Activated CD4-positive, CD25-positive, alpha-beta regulatory T cell treated with anti-CD3 and anti-CD28 coated beads, Interleukin-2, amount 50 U/mL, for 16 hours (primary cell): ENCODE data around the gene GPA33.

ENCODE experiments used
- DNase-seq: peaks from one replicate; pipeline ENCODE4 v3.0.0-alpha.2; 2020; ENCODE audit warnings: low read depth, low spot score

The GPA33 gene, protein sequence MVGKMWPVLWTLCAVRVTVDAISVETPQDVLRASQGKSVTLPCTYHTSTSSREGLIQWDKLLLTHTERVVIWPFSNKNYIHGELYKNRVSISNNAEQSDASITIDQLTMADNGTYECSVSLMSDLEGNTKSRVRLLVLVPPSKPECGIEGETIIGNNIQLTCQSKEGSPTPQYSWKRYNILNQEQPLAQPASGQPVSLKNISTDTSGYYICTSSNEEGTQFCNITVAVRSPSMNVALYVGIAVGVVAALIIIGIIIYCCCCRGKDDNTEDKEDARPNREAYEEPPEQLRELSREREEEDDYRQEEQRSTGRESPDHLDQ

DNA sequence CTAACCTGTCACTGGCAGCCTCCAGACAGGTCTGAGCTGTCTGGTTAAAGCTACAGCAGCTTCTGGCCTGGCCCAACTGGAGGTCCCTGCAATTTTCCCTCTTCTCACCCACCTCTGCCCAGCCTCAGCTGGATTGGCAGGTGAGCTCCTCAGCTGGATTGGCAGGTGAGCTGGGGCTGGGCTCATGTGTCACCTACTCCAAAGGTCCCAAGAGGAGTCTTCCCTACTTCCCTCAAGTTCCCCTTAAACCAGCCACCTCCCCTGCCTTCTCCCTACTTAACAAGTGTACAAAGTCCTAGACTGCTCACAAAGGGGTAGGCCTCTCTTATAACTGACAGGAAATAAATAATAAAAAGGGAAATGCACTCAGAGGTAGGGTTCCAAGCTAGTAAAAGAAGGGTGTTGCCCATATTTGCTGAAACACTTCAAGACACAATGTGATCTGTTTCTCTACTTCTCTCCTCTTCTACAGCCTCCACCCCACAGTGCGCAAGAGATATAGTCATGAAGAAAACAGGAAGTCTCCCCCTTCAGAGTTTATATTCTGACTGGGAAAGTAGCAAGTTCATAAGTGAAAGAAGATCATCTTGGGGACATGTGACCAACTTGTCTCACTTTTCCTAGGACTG lies at the start of gene GPA33:
TSS of gene GPA33 (minus strand) at position 64 of the 629 bp plus-strand sequence. CDS start 90 bp downstream, outside the sequence.
- DNase-seq, result no peak

DNA sequence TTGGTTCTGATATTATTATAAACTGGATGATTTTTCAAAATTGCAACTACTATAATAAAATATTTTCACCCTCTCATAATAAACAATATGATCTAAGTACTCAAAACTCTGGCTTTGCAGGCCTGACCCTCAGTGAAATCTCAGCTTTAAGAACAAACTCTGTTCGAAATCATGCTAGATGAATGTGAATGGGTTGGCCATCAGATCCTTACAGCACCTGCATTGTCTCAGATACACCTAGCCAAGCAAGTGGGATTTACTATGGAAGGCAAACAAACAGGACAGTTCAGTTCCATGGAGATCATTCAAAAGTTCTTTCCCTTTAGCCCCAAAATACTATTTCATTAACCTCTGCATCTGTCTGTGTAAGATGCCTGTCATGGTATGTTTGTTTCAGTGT lies 48.5 kb upstream of the GPA33 start:
- DNase-seq, result no peak

DNA sequence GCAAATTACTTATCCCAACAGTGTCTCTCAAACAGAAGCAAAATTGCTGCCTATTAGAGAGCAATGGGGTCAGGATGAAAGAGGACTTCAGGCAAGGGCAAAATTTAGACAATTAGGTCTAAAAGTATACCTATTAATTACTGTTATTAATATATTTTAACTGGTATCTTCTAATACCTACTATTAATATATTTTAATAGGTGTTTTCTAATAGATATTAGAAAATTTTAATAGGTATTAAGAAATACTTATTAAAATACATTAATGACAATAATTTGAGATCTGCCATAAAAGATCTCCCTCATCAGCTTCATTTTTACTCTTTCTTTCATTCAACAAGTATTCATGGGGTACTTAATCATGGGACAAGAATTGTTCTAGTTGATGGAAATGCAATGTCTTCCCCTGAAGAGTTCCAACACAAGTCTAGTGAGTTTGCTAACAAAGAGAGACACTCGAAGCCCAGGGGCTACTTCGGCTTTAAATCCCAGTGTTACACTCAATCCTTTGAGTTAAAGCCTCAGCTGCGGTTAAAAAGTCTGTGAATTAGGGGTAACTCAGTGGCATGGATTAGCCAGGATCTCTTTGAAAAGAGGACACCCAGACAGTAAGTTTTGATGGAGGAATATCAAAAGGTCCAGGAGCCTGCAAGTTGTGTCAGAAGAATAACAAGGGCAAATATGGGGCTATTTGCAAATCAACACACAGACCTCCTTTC lies 47.8 kb upstream of the GPA33 start:
- DNase-seq, result no peak

GRCh38 chr1:167137332-167137781 lies 47.2 kb upstream of the GPA33 start:
- DNase-seq, result no peak

DNA sequence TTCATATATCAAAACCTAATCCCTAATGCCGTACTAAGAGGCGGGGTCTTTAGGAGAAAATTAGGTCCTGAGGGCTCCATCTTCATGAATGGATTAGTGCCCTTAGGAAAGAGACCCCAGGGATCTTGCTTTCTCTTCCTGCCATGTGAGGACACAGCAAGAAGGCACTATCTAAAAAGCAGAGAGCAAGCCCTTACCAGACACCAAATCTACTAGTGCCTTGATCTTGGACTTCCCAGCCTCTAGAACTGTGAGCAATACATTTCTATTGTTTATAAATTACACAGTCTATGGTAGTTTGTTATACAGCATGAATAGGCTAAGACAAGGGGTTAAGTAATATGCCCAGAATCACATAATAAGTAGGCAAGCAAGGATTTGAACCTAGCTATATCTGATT lies 46.6 kb upstream of the GPA33 start:
- no peak for DNase-seq

DNA sequence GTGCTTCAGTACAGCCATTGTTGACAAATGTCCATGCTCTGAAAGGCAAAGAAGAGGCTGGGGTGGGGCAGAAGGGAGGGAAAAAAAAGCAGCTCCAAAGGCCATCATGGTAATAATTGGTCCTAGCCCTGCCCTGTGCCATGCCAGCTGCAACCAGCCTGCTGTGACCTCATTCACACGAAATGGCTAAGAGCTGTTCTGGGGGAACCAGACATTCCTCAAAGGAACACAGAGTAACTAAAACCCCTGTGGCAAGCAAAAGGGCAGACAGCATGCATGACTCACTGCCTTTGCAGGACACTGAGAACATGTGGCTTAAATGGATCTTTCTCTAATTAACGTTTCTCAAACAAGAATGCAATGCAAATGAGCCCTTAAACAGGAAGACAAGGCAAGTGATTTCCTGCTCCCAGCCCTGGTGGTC lies 46.0 kb upstream of the GPA33 start:
- no peak for DNase-seq

GRCh38 chr1:167135281-167135840 lies 45.2 kb upstream of the GPA33 start:
- DNase-seq, result no peak

DNA sequence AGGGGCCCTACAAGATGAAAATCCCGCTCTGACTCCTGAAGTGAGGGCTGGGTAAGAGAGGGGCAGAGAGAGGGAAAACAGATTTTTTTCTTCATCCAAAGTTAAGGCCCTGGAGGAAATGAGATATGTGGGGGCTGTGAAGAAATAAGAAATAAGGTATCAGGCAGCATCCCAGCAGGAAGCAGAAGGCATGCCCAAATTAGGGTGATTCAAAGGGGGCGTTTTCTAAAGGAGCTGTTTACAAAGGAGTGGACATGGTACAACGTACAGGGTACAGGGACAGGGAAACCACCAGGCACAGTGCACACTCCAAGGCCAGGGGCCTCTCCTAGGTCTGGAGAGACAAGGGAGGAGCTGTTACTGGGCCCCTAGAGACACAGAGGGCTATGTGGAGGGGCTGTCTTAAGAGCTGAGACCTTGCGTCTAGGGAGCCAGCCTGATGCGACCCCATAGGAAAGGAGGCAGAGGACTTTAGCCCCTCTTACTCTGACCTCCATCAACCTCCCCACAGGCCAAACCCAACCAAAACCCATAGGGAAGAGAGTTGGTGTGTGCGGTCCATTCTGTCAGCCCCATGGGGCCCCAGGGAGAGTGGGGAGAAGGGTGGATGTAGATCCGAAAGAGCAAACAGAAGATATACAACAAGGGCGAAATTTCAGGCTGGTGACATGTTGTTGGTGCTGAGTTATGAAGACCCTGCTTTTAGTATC lies 42.3 kb upstream of the GPA33 start:
- DNase-seq, result no peak

GRCh38 chr1:167130829-167131510 lies 40.8 kb upstream of the GPA33 start:
- DNase-seq, result no peak

DNA sequence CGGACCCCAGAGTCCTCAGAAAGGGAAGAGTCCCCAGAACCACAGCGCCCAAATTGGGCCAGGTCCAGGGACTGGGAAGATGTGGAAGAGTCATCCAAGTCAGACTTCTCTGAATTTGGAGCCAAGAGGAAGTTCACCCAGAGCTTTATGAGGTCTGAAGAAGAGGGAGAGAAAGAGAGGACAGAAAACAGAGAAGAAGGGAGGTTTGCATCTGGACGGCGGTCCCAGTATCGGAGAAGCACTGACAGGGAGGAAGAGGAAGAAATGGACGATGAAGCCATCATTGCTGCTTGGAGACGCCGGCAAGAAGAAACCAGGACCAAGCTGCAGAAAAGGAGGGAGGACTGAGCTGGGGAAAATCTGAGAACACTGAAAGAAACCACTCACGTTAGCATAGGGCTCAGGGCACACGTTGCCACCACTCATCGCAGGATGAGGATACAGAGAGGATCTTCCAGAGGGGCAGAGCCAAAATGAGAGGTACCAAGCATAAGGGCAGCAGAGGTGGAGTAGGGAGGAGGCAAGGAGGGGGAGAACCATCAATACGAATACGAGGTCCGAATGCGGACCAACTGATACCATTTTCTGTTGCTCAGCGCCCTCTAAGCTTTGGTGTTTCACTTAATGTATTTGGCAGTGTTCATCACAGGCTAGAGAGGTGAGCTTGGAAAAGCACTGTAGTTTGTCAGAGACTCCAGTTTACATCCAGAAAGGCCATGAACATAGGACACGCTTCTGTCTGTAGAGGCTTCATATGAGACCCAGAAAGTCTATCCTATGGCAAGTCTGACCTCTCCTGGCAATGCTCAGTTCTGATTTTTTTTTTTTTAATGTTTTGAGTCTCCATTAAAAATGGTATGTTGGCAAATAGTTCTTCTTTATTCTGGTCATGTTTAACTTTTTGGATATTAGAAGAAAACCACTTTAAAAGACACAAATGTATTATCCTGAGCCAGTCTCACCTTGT lies 38.4 kb upstream of the GPA33 start:
- DNase-seq, result no peak

DNA sequence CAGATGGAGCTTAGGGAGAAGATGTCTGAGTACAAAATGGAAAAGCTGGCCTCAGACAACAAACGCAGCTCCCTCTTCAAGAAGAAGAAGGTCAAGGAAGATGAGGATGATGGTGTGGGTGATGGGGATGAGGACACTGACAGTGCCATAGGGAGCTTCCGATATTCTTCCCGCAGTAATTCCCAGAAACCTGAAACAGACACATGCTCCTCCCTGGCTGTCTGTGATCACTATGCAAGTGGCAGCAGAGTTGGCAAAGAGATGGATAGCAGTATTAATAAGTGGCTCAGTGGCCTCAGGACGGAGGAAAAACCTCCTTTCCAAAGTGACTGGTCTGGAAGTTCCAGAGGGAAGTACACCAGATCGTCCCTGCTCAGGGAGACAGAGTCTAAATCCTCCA lies 37.5 kb upstream of the GPA33 start:
- DNase-seq, result no peak

GRCh38 chr1:167127236-167127635 lies 37.1 kb upstream of the GPA33 start:
- no peak for DNase-seq

- DNase-seq, result no peak
Observed at GRCh38 chr1:167126811-167127210, 36.6 kb upstream of the GPA33 start.

DNA sequence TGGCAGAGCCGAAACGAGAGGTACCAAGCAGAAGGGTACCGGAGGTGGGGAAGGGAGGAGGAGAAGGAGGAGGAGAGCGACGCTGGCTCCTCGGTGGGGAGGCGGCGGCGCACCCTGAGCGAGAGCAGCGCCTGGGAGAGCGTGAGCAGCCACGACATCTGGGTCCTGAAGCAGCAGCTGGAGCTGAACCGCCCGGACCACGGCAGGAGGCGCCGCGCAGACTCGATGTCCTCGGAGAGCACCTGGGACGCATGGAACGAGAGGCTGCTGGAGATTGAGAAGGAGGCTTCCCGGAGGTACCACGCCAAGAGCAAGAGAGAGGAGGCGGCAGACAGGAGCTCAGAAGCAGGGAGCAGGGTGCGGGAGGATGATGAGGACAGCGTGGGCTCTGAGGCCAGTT lies 36.1 kb upstream of the GPA33 start:
- no peak for DNase-seq

- DNase-seq, result no peak
Observed at GRCh38 chr1:167122568-167122967, 32.4 kb upstream of the GPA33 start.

GRCh38 chr1:167122121-167122480 lies 31.9 kb upstream of the GPA33 start:
- no peak for DNase-seq

DNA sequence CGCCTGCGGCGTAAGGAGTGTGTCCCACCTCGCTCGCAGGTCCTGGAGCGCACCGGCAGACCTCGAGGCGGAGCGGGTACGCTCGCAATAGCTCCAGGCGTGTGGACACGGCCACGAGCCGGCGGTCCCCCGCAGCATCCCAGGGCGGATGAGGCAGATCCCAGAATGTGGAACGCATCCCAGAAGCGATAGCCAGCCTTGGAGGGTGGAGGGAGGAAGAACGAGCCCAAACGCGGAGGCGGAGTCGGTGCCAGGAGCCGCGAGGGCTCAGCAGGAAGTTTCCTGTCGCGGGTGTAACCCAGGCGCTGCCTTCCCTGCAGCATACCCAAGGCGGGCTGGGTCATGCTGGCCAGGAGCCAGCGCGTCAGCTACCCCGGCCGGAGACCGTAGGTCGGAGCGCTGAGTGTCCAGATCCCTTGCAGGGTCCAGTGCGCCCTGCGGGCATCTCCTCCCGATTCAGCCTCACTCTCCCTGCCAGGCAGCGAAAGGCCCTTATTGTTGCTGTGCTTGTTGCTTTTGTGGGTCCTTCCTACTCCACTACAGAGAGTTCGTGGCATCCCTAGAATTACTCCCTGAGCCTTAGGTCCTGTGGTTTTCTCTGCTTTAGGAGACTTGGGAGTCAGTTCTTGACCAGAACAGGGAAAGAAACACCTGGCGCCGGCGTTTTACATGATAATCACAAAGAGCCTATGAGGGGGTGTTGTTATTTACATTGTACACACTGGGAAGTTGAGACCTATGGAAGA lies 31.4 kb upstream of the GPA33 start:
- DNase-seq, result no peak

GRCh38 chr1:167120899-167121298 lies 30.7 kb upstream of the GPA33 start:
- no peak for DNase-seq

- no peak for DNase-seq
Observed at GRCh38 chr1:167119696-167120095, 29.5 kb upstream of the GPA33 start.
